Stimulated activated effector memory CD8-positive, alpha-beta T cell treated with anti-CD3 and anti-CD28 coated beads, Interleukin-12 subunit alpha, Interleukin-12 subunit beta, amount 100 ng/mL, for 72 hours (primary cell): ENCODE data around the gene DYRK1B.

Experiments
- ATAC-seq: fragments of 150-1000 bp; cut with Tn5 transposase; 2 replicates; pipeline ENCODE4 v1.10.0; 2021
- DNase-seq, 2 donors: peaks; one replicate each; pipeline ENCODE4 v3.0.0; 2021 to 2022; ENCODE audit warnings: low spot score in 2 of 2
- H3K27ac Mint-ChIP-seq: one replicate; pipeline ENCODE4 v1.8.0; 2022; ENCODE audit warnings: mild to moderate bottlenecking, mixed read lengths
- H3K36me3 Mint-ChIP-seq: one replicate; pipeline ENCODE4 v1.8.0; 2022; ENCODE audit warnings: mild to moderate bottlenecking, mixed read lengths
- H3K4me1 Mint-ChIP-seq: one replicate; pipeline ENCODE4 v1.8.0; 2022; ENCODE audit warnings: mixed read lengths
- H3K4me3 Mint-ChIP-seq: one replicate; pipeline ENCODE4 v1.8.0; 2022; ENCODE audit warnings: mild to moderate bottlenecking, mixed read lengths
- H3K9me3 Mint-ChIP-seq: one replicate; pipeline ENCODE4 v1.8.0; 2022; ENCODE audit warnings: mixed read lengths

DYRK1B gene

GRCh38 chr19:39828654-39829032, 5.3 kb downstream of the DYRK1B start:
- peaks cover 63% of the 10 kb centered on the region for H3K36me3 Mint-ChIP-seq
- peak overlapping the region; percentile 52 for H3K4me3 Mint-ChIP-seq
- peaks cover 38% of the 10 kb centered on the region for H3K4me1 Mint-ChIP-seq
- H3K9me3 Mint-ChIP-seq, result no peaks in the 10 kb centered on the region
- ATAC-seq (no peak), DNase-seq (no peak)
- peak overlapping the region; percentile 10 for H3K27ac Mint-ChIP-seq

- no peaks in the 10 kb centered on the region for H3K9me3 Mint-ChIP-seq
- peaks cover 59% of the 10 kb centered on the region for H3K36me3 Mint-ChIP-seq
- H3K4me1 Mint-ChIP-seq, result peaks cover 38% of the 10 kb centered on the region
- ATAC-seq (no peak), DNase-seq (no peak)
- H3K27ac Mint-ChIP-seq, result peak overlapping the region; percentile 10
- H3K4me3 Mint-ChIP-seq, result peak overlapping the region; percentile 52
Observed at GRCh38 chr19:39828015-39828653, 5.8 kb downstream of the DYRK1B start.

- ATAC-seq (no peak), DNase-seq (no peak)
- H3K27ac Mint-ChIP-seq, result peak overlapping the region; percentile 10
- H3K36me3 Mint-ChIP-seq, result peaks cover 50% of the 10 kb centered on the region
- peaks cover 29% of the 10 kb centered on the region for H3K4me1 Mint-ChIP-seq
- no peaks in the 10 kb centered on the region for H3K9me3 Mint-ChIP-seq
- no peak overlapping the region for H3K4me3 Mint-ChIP-seq
Observed at GRCh38 chr19:39827216-39827615, 6.7 kb downstream of the DYRK1B start.

DNA sequence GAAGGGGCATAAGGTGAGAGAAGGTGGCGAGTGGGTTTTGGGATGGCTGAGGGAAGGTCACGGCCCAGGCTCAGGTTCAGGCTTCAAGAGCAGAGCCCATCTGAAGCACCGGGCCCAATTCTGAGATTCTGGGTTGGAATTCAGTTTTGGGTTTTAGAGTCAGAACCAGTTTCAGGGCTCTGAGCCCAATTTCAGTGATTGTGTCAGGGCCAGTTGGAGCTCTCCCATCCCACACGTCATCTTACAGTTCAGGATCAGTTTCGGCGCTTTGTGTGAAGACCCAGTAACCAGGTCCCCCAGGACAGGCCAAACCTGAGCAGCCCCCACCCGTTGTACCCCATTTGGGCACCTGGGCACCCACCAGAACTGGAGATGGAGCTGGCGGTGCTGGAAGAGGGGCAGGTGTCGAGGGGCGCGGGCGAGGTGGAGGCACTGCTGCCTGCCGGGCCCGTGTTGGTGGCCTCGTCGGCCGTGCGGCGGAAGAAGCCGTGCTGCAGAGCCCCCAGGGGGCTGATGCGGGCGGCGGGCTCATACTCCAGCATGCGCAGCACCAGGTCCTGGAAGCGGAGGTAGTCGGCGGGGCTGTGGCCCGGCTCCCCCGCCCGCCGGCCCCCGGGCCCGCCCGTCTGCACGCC, 7.5 kb downstream of the DYRK1B start:
- peaks cover 21% of the 10 kb centered on the region for H3K4me1 Mint-ChIP-seq
- DNase-seq, result no peak
- no peak for ATAC-seq
- no peak overlapping the region for H3K4me3 Mint-ChIP-seq
- no peaks in the 10 kb centered on the region for H3K9me3 Mint-ChIP-seq
- no peak overlapping the region for H3K27ac Mint-ChIP-seq
- H3K36me3 Mint-ChIP-seq, result peaks cover 42% of the 10 kb centered on the region

- H3K27ac Mint-ChIP-seq, result no peak overlapping the region
- H3K4me3 Mint-ChIP-seq, result no peak overlapping the region
- ATAC-seq, result no peak
- H3K4me1 Mint-ChIP-seq, result peaks cover 13% of the 10 kb centered on the region
- no peaks in the 10 kb centered on the region for H3K9me3 Mint-ChIP-seq
- no peak for DNase-seq
- H3K36me3 Mint-ChIP-seq, result peaks cover 35% of the 10 kb centered on the region
Observed at GRCh38 chr19:39825531-39826076, 8.4 kb downstream of the DYRK1B start.

DNA sequence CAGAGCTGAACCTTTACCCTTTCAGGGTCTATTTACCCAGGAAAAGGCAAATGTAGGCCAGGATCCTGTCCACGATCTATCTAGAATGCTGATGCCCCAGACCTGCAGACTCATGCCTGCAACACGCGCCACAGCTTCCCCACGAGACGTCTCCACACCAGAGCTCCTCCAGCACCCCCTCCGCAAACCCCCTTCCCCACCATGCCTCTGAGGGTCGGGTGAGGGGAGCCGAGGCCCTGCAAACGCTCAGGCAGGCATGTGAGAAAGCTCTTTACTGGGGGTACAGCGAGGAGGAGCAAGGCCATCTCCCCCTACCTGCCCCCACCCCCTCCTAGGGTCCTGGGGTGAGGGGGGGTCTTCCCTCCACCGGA, 8.9 kb downstream of the DYRK1B start:
- no peaks in the 10 kb centered on the region for H3K9me3 Mint-ChIP-seq
- peaks cover 13% of the 10 kb centered on the region for H3K4me1 Mint-ChIP-seq
- no peak overlapping the region for H3K27ac Mint-ChIP-seq
- H3K4me3 Mint-ChIP-seq, result no peak overlapping the region
- no peak for DNase-seq
- no peak for ATAC-seq
- H3K36me3 Mint-ChIP-seq, result peaks cover 30% of the 10 kb centered on the region

- H3K4me3 Mint-ChIP-seq, result no peak overlapping the region
Observed at GRCh38 chr19:39824143-39825092, 9.5 kb downstream of the DYRK1B start.

GRCh38 chr19:39823686-39824085, 10.3 kb downstream of the DYRK1B start:
- no peak for DNase-seq
- H3K4me3 Mint-ChIP-seq, result no peak overlapping the region
- H3K27ac Mint-ChIP-seq, result no peak overlapping the region
- H3K36me3 Mint-ChIP-seq, result peaks cover 17% of the 10 kb centered on the region
- peaks cover 17% of the 10 kb centered on the region for H3K4me1 Mint-ChIP-seq
- H3K9me3 Mint-ChIP-seq, result no peaks in the 10 kb centered on the region
- no peak for ATAC-seq

More at GRCh38 chr19:39824143-39825092, 9.5 kb downstream of the DYRK1B start:
- Mint-ChIP-seq H3K4me1 (peaks cover 16% of the 10 kb centered on the region), H3K36me3 (peaks cover 25% of the 10 kb centered on the region), H3K27ac (no peak overlapping the region), H3K9me3 (no peaks in the 10 kb centered on the region)
- DNase-seq, result peak; percentile 68 to 89
- ATAC-seq, result peak; percentile 98

GRCh38 chr19:39820696-39821095, 13.3 kb downstream of the DYRK1B start:
- H3K27ac Mint-ChIP-seq, result no peak overlapping the region
- no peak overlapping the region for H3K4me3 Mint-ChIP-seq
- H3K4me1 Mint-ChIP-seq, result peaks cover 29% of the 10 kb centered on the region
- H3K36me3 Mint-ChIP-seq, result peaks cover 8% of the 10 kb centered on the region
- DNase-seq (no peak), ATAC-seq (no peak)
- H3K9me3 Mint-ChIP-seq, result no peaks in the 10 kb centered on the region

- Mint-ChIP-seq H3K27ac (peak overlapping the region; percentile 6), H3K9me3 (no peaks in the 10 kb centered on the region)
Observed at GRCh38 chr19:39819786-39820185, 14.2 kb downstream of the DYRK1B start.

DNA sequence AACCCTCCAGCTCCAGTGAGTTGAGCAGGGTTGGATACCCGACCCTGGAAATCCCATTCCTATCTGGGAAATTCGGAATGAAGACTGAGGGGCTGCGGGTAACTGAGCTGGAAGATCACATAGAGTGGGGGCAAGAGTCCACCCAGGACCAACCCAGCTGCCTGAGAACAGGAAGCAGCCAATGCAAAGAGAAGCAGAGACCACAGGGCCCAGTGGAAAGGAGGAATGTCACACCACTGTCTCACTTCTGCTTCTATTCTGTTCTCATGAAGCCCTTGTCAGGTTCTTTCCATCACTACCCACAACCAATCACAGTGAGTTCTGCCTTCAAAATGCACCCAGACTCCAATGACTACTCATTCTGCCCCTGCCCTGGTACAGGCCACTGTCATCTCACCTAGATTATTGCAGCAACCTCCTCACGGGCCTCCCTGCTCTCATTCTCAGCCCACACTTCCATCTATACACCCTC, 15.3 kb downstream of the DYRK1B start:
- DNase-seq (no peak), ATAC-seq (peak; percentile 64)
- Mint-ChIP-seq H3K36me3 (peaks cover 6% of the 10 kb centered on the region), H3K27ac (peak overlapping the region; percentile 6), H3K4me1 (peaks cover 30% of the 10 kb centered on the region), H3K4me3 (no peak overlapping the region), H3K9me3 (no peaks in the 10 kb centered on the region)

More at GRCh38 chr19:39819786-39820185, 14.2 kb downstream of the DYRK1B start:
- no peak for DNase-seq
- ATAC-seq, result no peak
- H3K4me1 Mint-ChIP-seq, result peaks cover 30% of the 10 kb centered on the region
- H3K36me3 Mint-ChIP-seq, result peaks cover 6% of the 10 kb centered on the region
- no peak overlapping the region for H3K4me3 Mint-ChIP-seq

GRCh38 chr19:39817888-39818561, 15.9 kb downstream of the DYRK1B start:
- H3K27ac Mint-ChIP-seq, result peak overlapping the region; percentile 6
- no peak for ATAC-seq

DNA sequence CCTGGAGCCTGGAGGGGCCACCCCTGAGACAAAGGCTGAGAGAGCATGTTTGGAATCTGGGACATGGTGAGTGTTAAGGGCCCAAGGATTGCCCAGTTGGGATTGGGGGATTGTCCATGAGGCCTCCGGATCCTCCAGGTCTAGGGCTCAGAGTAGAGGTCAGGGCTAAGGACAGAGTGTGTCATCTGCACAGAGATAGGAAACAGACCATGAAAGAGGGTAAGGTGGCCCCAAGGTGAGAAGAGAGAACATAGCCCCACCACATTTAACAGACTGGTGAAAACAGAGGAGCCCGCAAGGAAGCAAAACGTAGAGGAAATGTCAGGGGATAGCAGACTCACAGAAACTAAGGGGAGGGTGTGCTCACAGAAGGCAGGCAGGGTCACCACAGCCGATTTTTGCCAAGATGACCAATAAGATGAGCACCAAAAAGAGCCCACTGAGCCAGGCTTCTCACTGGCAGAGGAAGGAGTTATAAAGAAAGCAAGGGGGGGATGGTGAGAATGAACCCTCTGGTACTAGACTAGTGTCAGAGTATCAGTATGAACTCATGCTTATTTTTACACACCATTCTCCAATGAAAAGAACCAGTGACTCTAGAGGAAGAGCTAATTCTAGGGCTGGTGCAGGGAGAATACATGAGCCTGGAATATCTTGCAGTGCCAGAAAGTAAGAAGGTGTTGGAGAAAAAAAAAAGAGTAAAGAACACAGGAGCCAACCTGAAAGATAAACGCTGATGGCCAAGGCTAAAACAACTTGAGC, 17.5 kb downstream of the DYRK1B start:
- Mint-ChIP-seq H3K4me3 (no peak overlapping the region), H3K36me3 (peaks cover 6% of the 10 kb centered on the region), H3K4me1 (peaks cover 30% of the 10 kb centered on the region), H3K9me3 (no peaks in the 10 kb centered on the region), H3K27ac (peak overlapping the region; percentile 76)
- DNase-seq, result no peak
- ATAC-seq, result peak; percentile 52

More at GRCh38 chr19:39817888-39818561, 15.9 kb downstream of the DYRK1B start:
- H3K4me3 Mint-ChIP-seq, result no peak overlapping the region
- H3K9me3 Mint-ChIP-seq, result no peaks in the 10 kb centered on the region
- no peak for DNase-seq
- H3K36me3 Mint-ChIP-seq, result peaks cover 6% of the 10 kb centered on the region
- H3K4me1 Mint-ChIP-seq, result peaks cover 30% of the 10 kb centered on the region

DNA sequence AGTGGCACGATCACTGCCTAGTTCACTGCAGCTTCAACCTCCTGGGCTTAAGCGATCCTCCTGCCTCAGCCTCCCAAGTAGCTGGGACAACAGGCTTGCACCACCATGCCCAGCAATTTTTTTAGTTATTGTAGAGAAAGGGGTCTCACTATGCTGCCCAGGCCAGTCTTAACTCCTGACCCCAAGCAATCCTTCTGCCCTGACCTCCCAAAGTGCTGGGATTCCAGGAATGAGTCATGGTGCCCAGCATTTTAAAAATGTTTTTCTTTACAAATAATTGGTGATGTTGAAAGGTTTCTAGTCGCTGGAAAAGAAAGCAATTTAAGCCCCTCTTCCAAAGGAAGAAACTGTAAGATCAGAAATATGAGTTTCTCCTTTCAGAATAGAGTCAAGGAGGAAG, 19.4 kb downstream of the DYRK1B start:
- no peak overlapping the region for H3K4me3 Mint-ChIP-seq
- no peak for DNase-seq
- peaks cover 6% of the 10 kb centered on the region for H3K36me3 Mint-ChIP-seq
- H3K27ac Mint-ChIP-seq, result no peak overlapping the region
- peaks cover 29% of the 10 kb centered on the region for H3K4me1 Mint-ChIP-seq
- ATAC-seq, result no peak
- H3K9me3 Mint-ChIP-seq, result no peaks in the 10 kb centered on the region
